ENCODE measurements around the gene ELL. TPM values are rescaled to one million over a fixed set of nuclear protein-coding genes. Genes with fewer than 3 reads are reported as not detected.

ELL gene
- total RNA-seq, 1 experiment from 2014 or later: 17.0 TPM

DNA sequence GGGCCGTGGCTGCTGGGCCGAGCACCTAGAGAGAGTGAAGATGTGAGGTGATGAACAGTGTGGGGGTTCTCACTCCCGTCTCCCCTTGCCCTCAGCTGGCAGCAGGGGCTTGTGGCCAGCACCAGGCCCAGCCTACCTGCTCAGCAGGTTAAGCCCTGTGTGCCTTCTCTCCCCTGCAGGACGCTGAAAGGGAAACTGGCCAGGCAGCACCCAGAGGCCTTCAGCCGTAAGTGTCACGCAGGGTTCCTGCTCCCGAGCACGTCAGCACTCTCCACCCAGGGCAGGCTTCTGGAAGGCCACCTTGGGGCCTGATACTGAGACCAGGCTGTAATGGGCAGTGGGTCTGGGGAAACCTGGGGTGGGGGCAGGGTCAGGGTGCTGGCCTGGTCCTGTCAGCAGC, 45.1 kb upstream of the ELL start:
- TF ChIP-seq, protein P1, sequence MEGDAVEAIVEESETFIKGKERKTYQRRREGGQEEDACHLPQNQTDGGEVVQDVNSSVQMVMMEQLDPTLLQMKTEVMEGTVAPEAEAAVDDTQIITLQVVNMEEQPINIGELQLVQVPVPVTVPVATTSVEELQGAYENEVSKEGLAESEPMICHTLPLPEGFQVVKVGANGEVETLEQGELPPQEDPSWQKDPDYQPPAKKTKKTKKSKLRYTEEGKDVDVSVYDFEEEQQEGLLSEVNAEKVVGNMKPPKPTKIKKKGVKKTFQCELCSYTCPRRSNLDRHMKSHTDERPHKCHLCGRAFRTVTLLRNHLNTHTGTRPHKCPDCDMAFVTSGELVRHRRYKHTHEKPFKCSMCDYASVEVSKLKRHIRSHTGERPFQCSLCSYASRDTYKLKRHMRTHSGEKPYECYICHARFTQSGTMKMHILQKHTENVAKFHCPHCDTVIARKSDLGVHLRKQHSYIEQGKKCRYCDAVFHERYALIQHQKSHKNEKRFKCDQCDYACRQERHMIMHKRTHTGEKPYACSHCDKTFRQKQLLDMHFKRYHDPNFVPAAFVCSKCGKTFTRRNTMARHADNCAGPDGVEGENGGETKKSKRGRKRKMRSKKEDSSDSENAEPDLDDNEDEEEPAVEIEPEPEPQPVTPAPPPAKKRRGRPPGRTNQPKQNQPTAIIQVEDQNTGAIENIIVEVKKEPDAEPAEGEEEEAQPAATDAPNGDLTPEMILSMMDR (conservative IDR thresholded peaks at IDR 0.05): no peak
- no peak overlapping the region for H3K4me2 ChIP-seq (ENCODE audit: insufficient read depth, insufficient read length, low read length)

More for the DNA sequence above, 45.1 kb upstream of the ELL start:
- Histone ChIP-seq H3K9me3 (ENCODE audit: control insufficient read depth, low read depth, low read length) (no peaks in the 10 kb centered on the region), H4K20me1 (ENCODE audit: control insufficient read depth, insufficient read depth, insufficient read length) (no peaks in the 10 kb centered on the region), H2BK5ac (ENCODE audit: insufficient read length, low read length) (no peak overlapping the region), H2BK20ac (ENCODE audit: low read depth, low read length, poor library complexity, severe bottlenecking) (no peak overlapping the region), H2BK120ac (ENCODE audit: low read depth, low read length, poor library complexity, severe bottlenecking) (no peak overlapping the region), H2BK15ac (ENCODE audit: low read depth, low read length) (no peak overlapping the region), H3K27ac (ENCODE audit: insufficient read length, low read depth, low read length) (no peak overlapping the region), H2AK5ac (ENCODE audit: insufficient read length, low read length) (no peak overlapping the region), H3K18ac (ENCODE audit: insufficient read length, low read depth, low read length) (no peak overlapping the region), H3K4ac (ENCODE audit: low read depth, low read length) (no peak overlapping the region), H3K27me3 (ENCODE audit: insufficient read depth, low read length) (no peaks in the 10 kb centered on the region), H4K91ac (ENCODE audit: insufficient read length, low read depth, low read length) (no peak overlapping the region), H2BK12ac (ENCODE audit: insufficient read length, low read depth, low read length) (no peak overlapping the region), H3K79me2 (ENCODE audit: insufficient read depth, low read length) (peaks cover under 1% of the 10 kb centered on the region; the same call in 1 of the 2 replicates), H3T11ph (ENCODE audit: low read length) (no peak overlapping the region), H3K23ac (ENCODE audit: insufficient read length, low read depth, low read length) (no peak overlapping the region), H2AFZ (ENCODE audit: low read length) (no peak overlapping the region), H4K5ac (ENCODE audit: insufficient read length, low read depth, low read length) (no peak overlapping the region), H3K79me1 (ENCODE audit: insufficient read depth, low read depth, low read length, poor library complexity, severe bottlenecking) (no peaks in the 10 kb centered on the region), H4K8ac (replicated peaks; ENCODE audit: insufficient read length, low read depth, low read length) (no peak overlapping the region), H3K4me1 (ENCODE audit: insufficient read depth, low read length) (no peaks in the 10 kb centered on the region), H3K56ac (ENCODE audit: insufficient read length, low read depth, low read length) (no peak overlapping the region), H3K23me2 (ENCODE audit: insufficient read length, low read depth, low read length, poor library complexity, severe bottlenecking) (peaks cover 4% of the 10 kb centered on the region), H3K14ac (ENCODE audit: insufficient read depth, low read length) (no peak overlapping the region), H3K9ac (ENCODE audit: extremely low read depth, insufficient read length, low read length) (no peak overlapping the region)
- Mint-ChIP-seq H3K27ac (no peak overlapping the region), H3K4me1 (peaks cover 3% of the 10 kb centered on the region in 2 experiments; a peak in 2 of 4 replicates), H3K9me3 (no peaks in the 10 kb centered on the region), H3K27me3 (ENCODE audit: low read depth) (no peaks in the 10 kb centered on the region), H3K4me3 (no peak overlapping the region), H3K36me3 (ENCODE audit: insufficient read depth in 1 of 3, low read depth in 3 of 3) (peaks cover 38 to 84% (median 72%) of the 10 kb centered on the region in 3 experiments)
- no CpG with 5 or more reads among the region's 8 CpGs for WGBS (ENCODE audit: extremely low coverage, insufficient read length, low lambda C conversion rate)
- no peak for DNase-seq
